HG02642 (cell line): ENCODE measurements around the gene TMEM38B.
"Not testable (repeated sequence)": the region's sequence is repeated elsewhere in the genome, so short reads cannot be mapped to it uniquely, and the experiment has no call there.

ENCODE experiments used
- ATAC-seq: cut with Tn5 transposase; IDR thresholded peaks from one replicate; pipeline ENCODE4 v1.9.1; 2021; ENCODE audit warnings: mild to moderate bottlenecking; ENCODE audit not compliant: unreplicated experiment, poor library complexity

Gene TMEM38B

DNA sequence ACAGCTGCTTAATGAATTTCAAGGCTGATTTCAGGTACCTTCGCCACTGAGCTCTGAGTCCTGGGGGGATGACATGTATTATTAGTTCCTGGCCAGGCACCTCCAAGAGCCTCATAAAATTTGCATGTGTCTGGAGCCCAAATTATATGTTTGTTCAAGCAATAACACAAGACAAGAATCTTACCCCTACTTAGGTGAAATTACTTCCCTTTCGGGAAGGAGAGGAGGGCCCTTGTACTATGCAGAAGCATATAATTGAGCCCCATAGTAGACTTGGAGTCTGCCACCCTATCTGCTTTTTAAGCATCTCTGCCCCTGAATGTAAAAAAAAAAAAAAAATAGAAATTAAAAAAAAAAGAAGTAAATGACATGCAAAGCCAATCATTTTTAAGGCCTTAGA lies 13.0 kb upstream of the TMEM38B start:
- ATAC-seq: no peak

DNA sequence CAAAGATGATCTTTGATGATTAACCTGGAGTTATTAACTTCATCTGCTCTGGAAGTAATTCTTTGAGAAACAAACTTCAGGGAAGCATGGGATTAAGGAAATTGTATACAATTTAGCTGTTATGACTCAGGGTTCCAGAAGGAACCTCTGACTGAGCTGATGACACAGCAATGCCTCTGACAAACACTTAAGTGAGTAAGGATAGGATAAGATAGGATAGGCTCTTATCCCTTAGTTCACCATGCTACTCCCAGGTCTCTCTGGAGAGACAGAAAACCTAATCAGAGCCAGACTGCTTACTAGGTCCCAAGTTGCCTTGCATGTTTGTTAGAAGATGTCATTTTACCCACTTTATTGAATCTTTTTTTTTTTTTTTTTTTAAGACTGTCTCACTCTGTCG lies 12.6 kb upstream of the TMEM38B start:
- ATAC-seq: no peak

DNA sequence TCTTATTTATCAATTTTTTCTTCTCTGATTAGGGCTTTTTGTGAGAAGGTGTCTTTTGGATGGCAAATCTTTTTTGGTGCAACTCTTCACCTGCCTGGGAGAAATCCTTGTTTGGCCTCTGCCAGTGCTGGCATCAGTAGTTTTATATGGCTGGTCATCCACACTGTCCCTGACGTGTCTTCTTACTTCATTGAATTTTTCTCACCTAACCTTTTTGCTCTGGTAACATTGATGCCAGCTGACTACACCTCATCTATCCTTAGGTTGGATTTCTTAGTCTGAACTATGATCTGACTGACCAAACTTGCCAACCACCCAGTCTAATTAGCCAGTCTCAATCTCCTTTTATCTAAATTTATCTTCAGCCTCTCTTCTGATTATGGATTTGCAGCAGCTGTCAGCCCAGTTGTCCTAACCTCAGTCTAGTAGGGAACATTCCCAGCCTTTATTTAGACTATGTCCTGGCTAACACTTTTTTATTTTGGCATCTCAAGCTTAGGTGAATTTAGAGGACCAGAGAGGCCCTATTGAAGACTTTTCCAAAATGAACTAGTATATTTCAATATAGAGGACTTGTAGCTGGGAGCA lies 10.6 kb upstream of the TMEM38B start:
- ATAC-seq: no peak

- no peak for ATAC-seq
These were observed 7.4 kb upstream of the TMEM38B start for GRCh38 chr9:105686936-105687335.

DNA sequence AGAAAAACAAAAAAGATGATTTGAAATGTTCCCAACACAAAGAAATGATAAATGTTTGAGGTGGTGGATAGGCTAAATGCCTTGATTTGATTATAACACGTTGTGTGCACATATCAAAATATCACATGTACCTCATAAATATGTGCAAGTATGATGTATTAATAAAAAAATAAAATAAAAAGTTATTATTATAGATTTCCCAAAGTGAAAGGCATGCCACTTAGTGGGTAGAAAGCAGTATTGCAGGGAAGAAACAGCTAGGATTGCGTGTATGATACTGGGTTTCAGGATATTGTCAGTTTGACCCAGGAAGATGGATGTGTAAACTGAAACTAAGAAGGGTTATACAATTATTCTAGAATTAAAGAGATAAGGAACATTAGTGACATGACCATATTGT lies 3.6 kb upstream of the TMEM38B start:
- ATAC-seq: no peak

DNA sequence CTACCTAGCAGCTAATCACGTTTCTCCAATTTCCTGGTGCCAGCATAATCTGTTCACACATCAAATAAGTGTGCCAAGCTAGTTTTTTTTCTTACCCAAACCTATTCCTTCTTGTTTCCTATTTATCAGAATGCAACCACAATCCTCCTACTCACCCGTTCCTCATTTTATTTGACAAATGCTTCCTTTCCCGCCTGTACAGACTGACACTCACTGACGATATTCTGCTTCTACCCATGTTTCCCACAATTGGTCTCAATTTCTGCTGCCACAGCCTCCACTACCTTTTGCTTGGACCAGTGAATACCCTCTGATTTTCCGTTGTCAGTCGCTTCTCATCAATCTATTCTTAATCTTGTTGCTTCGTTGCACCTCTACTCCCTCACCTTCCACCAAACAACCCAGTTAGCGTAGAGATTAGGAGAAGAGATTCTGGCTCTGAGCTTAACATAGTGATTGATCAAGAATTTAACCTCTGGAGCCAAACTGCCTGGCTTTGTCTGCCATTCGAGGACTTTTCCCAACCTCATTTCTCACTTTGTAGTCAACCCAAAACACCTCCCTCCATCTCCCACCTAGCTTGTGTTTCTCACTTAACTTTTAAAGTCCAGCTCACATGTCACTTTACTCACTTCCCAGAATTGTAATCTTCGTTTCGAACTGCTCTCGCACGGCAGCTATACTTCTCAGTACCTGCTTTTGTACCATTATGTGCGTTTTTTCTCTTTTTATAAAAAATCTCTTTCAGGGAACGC lies 729 bp upstream of the TMEM38B start:
- ATAC-seq: peak; percentile 28

- ATAC-seq: peak; percentile 69
These were observed 674 bp downstream of the TMEM38B start for GRCh38 chr9:105694848-105695581.

GRCh38 chr9:105696219-105696793 lies 2.0 kb downstream of the TMEM38B start:
- ATAC-seq: no peak

GRCh38 chr9:105697871-105698270 lies 3.5 kb downstream of the TMEM38B start:
- no peak for ATAC-seq

DNA sequence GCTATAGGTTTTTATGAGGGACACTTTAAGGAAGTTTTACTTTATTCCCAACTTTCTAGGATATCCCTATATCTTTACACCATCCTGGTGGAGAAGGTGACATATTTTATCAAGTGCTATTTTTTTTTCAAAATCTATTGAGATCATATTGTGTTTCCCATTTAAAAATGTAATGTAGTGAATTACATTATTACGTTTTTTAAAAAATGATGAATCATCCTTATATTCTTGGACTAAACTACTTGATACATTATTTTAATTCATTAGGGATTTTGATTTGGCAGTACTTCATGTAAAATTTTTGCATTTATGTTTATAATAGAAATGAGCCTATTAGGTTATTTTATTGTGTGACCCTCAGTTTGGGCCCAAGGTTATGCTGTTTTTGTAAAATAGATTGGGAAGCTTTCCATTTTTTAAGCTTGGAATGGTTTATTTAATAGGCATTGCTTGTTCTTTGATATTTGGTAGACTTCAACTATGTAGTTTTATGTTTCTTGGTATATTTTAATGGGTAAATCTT lies 4.1 kb downstream of the TMEM38B start:
- no peak for ATAC-seq

DNA sequence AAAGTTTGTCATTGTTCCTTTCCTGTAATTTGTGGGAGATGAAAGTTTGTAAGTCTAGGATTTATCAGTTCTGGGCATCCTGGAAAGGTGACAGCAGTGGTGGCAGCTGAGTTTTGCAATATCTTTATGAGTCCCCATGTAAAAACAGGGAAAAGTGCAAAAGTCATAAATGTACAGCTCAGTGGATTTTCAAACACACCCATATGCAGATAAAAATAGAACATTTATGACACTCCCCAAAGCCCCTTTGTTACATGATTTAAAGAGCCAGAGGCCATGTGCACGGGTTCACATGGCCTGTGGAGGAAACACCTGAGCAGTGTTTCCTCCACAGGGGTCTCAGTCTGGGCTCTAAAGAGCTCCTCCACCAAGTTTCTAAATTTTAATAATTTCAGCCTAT lies 6.3 kb downstream of the TMEM38B start:
- ATAC-seq: no peak

DNA sequence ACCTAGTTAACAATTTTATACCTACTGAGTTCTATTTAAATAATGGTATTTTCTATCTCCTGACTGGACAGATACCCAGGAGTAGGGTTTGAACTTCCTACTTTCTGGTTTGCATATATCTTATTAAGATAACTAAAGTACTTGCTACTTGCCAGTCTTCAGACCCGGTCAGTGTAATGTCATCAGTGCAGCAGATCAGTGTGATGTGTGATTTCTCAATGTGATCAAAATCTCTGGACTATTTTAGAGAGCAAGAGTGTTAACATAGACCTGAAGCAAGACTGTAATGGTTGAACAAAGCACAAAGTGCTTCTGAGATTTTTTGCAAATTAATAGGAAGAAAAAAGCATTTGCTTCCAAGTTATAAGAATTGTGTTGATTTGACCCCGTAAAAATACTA lies 6.8 kb downstream of the TMEM38B start:
- ATAC-seq: no peak

DNA sequence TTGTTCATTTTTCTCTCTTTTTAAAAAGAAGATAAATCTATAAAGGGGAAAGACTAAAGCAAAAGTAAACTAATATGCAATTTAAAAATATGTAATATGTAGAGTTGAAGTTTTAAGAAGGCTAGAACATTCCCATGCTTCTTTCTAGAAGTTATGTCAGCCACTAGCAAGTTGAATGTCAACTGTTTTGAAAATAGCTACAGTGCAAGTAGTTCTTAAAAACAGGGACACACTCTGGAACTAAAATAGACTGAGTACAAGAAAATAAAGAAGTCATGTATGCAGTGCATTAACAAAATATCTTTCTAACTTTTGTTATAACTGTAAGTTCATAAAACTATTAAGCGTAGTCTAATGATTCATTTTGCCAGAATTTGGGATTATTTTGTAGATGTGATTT lies 7.9 kb downstream of the TMEM38B start:
- ATAC-seq: no peak

DNA sequence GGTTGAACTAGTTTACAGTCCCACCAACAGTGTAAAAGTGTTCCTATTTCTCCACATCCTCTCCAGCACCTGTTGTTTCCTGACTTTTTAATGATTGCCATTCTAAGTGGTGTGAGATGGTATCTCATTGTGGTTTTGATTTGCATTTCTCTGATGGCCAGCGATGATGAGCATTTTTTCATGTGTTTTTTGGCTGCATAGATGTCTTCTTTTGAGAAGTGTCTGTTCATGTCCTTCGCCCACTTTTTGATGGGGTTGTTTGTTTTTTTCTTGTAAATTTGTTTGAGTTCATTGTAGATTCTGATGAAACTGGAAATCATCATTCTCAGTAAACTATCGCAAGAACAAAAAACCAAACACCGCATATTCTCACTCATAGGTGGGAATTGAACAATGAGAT lies 9.3 kb downstream of the TMEM38B start:
- ATAC-seq: not testable (repeated sequence)

DNA sequence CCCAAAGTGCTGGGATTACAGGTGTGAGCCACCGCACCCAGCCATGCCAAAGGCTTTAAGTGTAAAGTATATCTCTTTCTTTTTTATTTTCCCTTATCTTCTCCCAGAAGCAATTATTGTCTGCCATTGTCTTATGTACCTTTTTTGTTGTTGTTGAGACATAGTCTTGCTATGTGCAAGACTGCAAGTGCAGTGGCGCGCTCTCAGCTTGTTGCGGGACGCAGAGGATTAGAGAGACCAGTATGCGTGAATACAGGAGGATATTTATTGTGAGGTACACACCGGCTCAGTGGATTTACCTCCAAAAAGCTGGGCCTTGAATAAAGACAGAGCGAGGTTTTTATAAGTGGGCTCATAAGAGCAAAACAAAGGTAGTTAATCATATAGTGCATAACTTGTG lies 11.8 kb downstream of the TMEM38B start:
- no peak for ATAC-seq

- ATAC-seq: peak; percentile 48
These were observed 14.1 kb downstream of the TMEM38B start for GRCh38 chr9:105708405-105708804.

DNA sequence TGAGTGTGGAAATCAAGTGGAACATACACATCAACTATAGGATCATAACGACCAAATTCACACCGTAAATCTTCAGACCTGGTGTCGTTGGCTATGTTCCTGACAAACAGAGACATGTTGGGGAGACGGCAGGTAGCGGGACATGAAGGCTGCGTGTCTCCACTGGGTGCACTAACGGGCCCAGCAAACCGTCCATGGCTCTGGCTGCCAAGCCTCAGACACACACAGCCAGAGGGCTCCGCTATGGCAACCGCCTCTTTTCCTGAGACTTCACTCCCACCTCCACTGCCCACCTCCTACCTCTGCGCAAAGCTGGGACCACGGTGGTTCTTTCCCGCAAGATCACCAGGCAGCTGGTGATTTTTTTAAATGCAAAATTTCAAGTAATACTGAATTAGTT lies 16.3 kb downstream of the TMEM38B start:
- ATAC-seq: no peak

GRCh38 chr9:105711867-105712266 lies 17.5 kb downstream of the TMEM38B start:
- ATAC-seq: no peak

DNA sequence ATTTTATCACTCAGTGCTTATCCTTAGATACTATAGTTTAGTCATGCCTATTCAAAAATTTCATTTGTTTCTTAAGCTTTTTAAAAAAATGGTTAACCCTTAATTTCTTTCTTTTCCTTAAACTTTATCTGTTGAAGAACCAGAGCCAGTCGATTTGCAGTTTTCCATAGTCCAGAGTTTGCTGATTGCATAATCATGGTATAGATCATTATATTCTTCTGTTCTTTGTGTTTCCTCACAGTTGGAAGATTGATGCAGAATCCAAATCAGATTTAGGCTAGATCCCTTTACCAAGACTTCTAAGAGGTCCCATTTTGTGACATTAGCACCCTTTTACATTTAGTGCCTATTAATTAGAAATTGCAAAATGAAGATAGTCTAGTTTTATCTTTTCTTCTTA lies 18.0 kb downstream of the TMEM38B start:
- no peak for ATAC-seq

GRCh38 chr9:105712773-105713172 lies 18.4 kb downstream of the TMEM38B start:
- ATAC-seq: no peak
